ENCODE data around the gene CPNE2.

Gene CPNE2

DNA sequence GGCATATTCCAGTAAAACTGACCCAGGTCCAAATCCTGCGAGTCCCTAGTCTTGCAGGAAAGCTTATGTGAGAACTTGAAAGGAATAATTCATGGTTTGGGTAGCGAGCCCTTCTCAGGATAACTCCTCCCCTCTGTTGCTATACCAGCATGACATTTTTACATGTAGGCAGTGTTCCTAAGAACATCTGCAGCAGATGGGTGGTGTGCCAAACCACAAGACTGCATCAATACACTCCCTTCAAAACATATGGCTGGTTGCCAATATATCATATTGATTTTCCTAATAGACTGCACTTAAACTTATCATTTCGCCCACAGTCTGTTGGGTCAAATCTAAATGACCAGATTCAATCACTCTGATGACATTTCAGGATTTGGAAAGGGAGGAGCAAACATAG, 73.6 kb downstream of the CPNE2 start:
- Histone ChIP-seq H3K4me3 (no peak overlapping the region), H3K36me3 (peaks cover 53 to 79% (median 67%) of the 10 kb centered on the region in 3 donors), H3K27me3 (no peaks in the 10 kb centered on the region), H3K27ac (no peak overlapping the region), H3K9me3 (no peaks in the 10 kb centered on the region), H3K4me1 (no peaks in the 10 kb centered on the region)
- intact Hi-C loops (cut with DNase I; ENCODE audit: low total_unique reads), result loop anchor here (5.0 kb wide), 1 partner anchor 79 kb away; no protein-coding TSS in a partner anchor
- TF ChIP-seq, protein P1, sequence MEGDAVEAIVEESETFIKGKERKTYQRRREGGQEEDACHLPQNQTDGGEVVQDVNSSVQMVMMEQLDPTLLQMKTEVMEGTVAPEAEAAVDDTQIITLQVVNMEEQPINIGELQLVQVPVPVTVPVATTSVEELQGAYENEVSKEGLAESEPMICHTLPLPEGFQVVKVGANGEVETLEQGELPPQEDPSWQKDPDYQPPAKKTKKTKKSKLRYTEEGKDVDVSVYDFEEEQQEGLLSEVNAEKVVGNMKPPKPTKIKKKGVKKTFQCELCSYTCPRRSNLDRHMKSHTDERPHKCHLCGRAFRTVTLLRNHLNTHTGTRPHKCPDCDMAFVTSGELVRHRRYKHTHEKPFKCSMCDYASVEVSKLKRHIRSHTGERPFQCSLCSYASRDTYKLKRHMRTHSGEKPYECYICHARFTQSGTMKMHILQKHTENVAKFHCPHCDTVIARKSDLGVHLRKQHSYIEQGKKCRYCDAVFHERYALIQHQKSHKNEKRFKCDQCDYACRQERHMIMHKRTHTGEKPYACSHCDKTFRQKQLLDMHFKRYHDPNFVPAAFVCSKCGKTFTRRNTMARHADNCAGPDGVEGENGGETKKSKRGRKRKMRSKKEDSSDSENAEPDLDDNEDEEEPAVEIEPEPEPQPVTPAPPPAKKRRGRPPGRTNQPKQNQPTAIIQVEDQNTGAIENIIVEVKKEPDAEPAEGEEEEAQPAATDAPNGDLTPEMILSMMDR (IDR thresholded peaks at IDR 0.05), result no peak
- no peak for DNase-seq

DNA sequence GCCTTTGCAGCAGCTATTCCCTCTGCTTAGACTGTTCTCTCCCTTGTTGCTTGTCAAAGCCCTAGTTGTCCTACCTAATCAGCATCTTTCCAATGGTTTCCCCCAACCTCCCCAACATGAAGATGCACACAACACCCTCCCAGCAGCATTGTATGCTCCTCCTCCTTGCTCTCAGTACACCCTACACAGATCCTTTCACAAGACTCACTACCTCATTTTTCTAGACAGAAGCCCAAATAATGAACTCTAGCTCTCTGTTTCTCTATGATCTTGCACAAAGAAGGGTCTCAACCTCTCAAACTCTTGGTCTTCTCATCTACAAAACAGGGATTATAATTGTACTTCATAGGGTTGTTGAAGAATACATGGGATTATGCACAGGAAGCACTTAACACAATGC, 74.1 kb downstream of the CPNE2 start:
- Histone ChIP-seq H3K4me1 (no peaks in the 10 kb centered on the region), H3K36me3 (peaks cover 59 to 82% (median 67%) of the 10 kb centered on the region in 3 donors), H3K9me3 (no peaks in the 10 kb centered on the region), H3K4me3 (no peak overlapping the region), H3K27me3 (no peaks in the 10 kb centered on the region), H3K27ac (no peak overlapping the region)
- TF ChIP-seq, protein P1 (IDR thresholded peaks at IDR 0.05), result no peak
- intact Hi-C loops (cut with DNase I; ENCODE audit: low total_unique reads), result loop anchor here (5.0 kb wide), 1 partner anchor 79 kb away; no protein-coding TSS in a partner anchor
- DNase-seq, result no peak

DNA sequence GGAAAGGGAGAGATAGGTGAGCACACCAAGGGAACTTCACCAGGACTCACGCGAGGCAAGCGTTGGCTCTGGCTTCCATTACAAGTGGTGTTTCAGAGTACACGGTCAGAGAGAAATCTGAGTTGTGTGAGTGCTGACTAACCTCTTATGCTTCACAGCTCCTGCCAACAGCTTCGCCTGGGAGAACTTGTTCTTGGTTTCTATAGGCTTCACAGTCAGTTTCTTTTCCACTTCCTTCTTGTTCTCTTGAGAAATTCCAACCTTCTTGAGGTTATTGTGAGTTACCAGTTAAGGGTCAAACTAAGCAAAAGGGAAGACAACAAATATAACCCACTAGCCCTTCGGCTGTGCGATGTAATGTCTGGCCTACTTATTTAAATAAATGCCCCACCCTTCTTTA, 74.6 kb downstream of the CPNE2 start:
- intact Hi-C loops (cut with DNase I; ENCODE audit: low total_unique reads), result loop anchor here (5.0 kb wide), 1 partner anchor 80 kb away; no protein-coding TSS in a partner anchor
- DNase-seq, result no peak
- peaks cover 59 to 82% (median 67%) of the 10 kb centered on the region in 3 donors for H3K36me3 ChIP-seq
- TF ChIP-seq, protein P1 (IDR thresholded peaks at IDR 0.05), result no peak
- no peaks in the 10 kb centered on the region for H3K27me3 ChIP-seq
- H3K27ac ChIP-seq, result no peak overlapping the region
- H3K4me3 ChIP-seq, result no peak overlapping the region
- H3K9me3 ChIP-seq, result no peaks in the 10 kb centered on the region
- H3K4me1 ChIP-seq, result no peaks in the 10 kb centered on the region

DNA sequence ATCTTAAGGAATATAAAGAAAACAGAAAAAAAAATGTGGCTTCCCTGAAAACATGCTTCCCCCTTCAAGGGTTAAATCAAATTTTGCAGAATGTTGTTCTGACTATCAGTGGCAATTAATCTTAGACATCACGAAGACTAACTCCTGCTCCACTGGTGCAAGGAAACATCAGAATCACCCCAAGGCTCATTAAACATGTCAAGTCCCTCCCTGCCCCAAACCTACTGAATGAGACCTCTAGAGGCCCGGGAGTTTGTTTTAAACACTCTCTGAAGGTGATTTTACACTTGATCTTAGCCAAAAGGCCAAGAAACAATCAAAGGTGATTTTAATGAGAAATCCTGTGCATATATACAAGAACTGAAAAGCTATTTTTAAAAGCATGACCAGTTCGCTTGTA, 75.2 kb downstream of the CPNE2 start:
- no peak for DNase-seq
- intact Hi-C loops (cut with DNase I; ENCODE audit: low total_unique reads), result loop anchor here (5.0 kb wide), 1 partner anchor 80 kb away; no protein-coding TSS in a partner anchor
- Histone ChIP-seq H3K4me3 (no peak overlapping the region), H3K9me3 (no peaks in the 10 kb centered on the region), H3K27me3 (no peaks in the 10 kb centered on the region), H3K36me3 (peaks cover 60 to 82% (median 68%) of the 10 kb centered on the region in 3 donors), H3K27ac (no peak overlapping the region), H3K4me1 (no peaks in the 10 kb centered on the region)
- TF ChIP-seq, protein P1 (IDR thresholded peaks at IDR 0.05), result no peak

DNA sequence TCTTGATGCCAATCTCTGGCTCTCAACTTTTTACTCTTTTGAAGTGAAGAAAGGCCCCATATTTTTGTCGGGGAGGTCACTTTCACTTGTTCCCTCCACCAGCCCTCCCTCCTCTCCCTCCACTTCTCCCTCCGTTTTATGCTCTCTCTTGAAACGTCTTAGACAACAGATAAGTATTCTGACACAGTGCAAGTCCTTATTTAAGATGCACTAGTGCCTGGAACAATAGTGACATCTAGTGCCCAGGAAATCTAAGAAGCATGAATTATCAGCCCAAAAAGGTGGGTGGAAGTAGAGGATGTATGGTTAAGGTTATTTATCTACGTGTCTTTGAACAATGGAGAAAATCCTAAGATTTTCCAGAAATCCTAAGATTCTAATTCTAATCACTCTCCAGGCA, 75.6 kb downstream of the CPNE2 start:
- Histone ChIP-seq H3K4me1 (no peaks in the 10 kb centered on the region), H3K36me3 (peaks cover 61 to 81% (median 69%) of the 10 kb centered on the region in 3 donors), H3K4me3 (no peak overlapping the region)

More for the DNA sequence above, 75.6 kb downstream of the CPNE2 start:
- Histone ChIP-seq H3K27me3 (no peaks in the 10 kb centered on the region), H3K9me3 (no peaks in the 10 kb centered on the region), H3K27ac (no peak overlapping the region)
- intact Hi-C loops (cut with DNase I; ENCODE audit: low total_unique reads), result loop anchor here (5.0 kb wide), 1 partner anchor 81 kb away; no protein-coding TSS in a partner anchor
- no peak for DNase-seq
- TF ChIP-seq, protein P1 (IDR thresholded peaks at IDR 0.05), result peak; percentile 46 to 53

Measured in tibial artery (tissue), 4 donors.